GM18907 (cell line): ENCODE data around the gene METAP1.
"Not testable (repeated sequence)": the region's sequence is repeated elsewhere in the genome, so short reads cannot be mapped to it uniquely, and the experiment has no call there.

Experiments
- ATAC-seq: cut with Tn5 transposase; IDR thresholded peaks from one replicate; pipeline ENCODE4 v1.9.1; 2021; ENCODE audit warnings: mild to moderate bottlenecking, moderate library complexity; ENCODE audit not compliant: unreplicated experiment

Gene METAP1

DNA sequence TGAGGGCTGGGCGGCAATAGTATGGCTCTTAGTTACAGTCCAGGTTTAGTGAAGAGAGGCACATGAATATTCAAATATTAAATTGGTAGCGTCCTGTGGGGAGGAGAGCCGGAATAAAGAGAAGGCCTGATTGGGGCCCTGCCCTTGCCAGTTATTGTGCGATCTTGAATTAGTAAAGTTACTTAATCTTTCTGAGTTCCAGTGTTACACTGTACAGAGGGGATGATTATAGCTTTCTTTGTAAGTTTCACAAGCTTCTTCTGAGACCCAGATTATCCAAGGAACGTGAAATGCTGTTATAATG is 1.2 kb downstream of the METAP1 start:
- ATAC-seq, result no peak

DNA sequence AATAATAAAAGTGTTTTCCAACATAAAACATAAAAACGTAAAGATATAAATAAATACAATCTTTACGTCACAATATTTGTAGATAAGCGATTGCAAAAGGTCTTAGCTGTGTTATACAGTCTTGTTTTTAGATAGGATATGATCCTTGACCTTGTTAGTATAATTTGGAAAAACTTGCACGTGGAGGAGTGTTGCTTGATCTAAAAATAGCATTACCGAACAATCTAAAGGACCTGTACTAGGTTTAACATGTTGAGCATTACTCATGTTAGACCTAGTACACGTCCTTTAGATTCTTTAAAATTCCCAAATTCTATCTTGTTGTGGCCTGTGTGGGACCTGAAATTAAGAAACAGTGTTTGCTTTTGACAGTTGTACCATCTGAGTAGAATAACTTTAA is 1.6 kb downstream of the METAP1 start:
- no peak for ATAC-seq

DNA sequence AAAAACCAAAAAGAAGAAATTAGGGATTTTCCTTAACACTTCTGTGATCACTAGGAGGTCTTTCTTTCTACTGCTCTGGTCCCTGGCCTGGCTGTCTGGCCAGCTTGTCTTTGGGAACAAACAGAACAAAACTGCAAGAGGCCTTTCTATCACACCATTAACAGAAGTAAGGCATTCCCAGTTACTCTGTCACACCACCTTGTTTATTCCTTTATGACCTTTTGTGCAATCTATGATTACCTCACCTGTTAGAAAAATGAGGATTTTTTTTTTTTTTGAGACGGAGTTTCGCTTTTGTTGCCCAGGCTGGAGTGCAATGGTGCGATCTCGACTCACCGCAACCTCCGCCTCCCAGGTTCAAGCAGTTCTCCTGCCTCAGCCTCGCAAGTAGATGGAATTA is 3.0 kb downstream of the METAP1 start:
- ATAC-seq, result no peak

DNA sequence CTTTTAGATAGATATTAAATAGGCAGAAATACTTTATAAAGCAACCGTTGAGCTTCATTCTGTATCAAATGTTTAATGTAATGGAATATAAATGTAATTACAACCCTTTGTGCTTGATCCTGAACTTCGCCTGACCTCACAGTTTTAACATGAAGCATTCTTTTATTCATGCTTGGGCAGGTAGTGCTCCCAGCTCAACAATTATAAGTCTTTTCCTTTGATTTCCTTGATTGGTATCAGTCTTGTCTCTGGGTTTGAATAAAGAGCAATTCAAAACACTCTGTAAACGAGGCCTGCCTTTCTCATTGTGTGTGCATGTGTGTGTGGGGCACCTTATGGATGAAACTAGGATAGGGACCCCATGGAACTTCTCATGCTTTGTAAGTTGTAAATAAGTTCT is 6.8 kb downstream of the METAP1 start:
- no peak for ATAC-seq

DNA sequence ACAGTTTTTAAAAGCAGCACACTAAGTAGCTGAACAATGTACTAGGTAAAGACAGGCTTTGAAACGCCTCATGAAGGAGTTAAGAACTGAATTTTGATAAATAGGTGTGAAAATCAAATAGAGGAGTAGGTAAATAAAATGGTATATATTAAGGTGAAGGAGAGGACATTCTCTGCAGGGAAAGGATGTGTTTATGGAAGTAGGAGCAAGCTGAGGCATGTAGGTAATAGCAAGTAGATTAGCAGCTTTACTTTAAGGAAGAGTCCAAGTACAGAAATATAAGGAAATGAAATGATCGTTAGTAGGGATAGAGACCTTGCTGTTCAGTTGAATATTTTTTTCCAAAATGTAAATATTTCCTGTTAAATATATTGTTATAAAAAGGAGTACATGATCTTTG is 12.5 kb downstream of the METAP1 start:
- no peak for ATAC-seq

DNA sequence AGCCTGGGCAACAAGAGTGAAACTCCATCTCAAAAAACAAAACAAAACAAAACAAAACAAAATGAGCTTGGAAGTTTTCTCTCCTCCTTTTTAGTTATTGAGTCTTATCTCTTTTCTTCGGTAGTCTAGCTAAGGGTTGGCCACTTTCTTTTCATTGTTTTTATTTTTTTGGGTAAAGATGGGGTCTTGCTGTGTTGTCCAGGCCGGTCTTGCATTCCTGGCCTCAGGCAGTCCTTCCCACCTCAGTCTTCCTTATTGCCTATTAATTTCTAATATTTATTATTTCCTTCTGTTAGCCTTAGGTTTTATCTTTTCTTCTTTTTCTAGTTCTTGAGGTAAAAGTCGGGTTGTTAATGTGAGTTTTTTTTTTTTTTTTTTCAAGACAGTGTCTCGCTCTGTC is 16.4 kb downstream of the METAP1 start:
- no peak for ATAC-seq

DNA sequence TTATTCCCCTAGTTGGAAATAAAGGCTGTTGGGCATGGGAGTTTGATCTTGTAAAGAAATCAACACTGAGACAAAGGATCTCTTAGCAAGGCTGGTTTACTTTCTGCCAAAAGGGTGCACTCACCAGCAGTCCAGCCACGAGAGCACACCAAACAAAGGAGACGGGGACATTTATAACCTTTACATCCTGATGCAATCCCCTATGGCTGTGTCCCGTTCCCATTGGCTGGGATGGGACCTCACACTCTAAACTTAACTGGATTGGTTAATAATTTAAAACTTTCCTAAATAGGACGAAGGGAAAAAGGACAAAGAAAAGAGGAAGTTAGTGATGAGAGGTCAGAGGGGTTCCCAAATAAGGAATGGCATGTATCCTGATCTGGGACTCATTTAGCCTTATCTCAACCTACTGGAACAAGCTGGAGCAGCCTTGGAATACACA is 17.9 kb downstream of the METAP1 start:
- no peak for ATAC-seq

DNA sequence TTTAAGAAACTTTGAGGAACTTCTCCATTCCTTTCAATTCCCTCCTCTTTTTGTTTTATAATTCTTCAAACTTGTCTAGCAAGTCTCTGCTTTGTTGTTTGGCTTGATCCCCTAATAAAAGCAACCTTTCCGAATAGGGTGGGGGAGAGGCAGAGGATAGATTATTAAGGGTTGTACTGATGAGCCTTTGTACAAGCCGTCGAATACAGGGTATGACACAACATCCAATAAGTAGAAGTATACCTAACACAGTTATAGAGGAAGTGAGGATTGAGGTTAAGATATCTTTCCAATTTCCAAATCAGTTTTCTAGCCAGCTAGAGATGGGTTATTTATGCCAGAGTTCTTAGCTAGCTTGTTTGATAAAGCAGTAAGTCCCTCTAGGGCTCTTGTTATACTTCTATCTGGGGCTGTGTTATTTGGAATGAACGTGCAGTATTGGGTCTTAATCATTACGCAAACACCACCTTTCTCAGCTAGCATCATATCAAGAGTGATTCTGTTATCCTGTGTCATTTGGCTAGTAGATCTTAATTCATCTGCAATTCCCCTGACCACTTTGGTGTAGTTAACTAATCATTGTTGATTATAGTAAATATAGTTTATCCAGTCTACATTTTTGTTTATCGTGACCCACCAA is 18.5 kb downstream of the METAP1 start:
- ATAC-seq, result no peak

DNA sequence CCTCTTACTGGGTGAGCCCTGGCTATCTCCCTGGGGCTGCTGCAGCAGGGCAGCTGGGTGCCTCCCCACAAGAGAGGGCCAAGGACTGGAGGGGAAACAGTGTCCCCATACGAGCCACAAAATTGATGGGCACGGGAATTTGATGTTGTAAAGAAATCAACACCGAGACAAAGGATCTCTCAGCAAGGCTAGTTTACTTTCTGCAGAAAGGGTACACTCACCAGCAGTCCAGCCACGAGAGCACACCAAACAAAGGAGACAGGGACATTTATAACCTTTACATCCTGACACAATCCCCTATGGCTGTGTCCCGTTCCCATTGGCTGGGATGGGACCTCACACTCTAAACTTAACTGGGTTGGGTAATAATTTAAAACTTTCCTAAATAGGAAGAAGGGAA is 25.9 kb downstream of the METAP1 start:
- ATAC-seq, result no peak

DNA sequence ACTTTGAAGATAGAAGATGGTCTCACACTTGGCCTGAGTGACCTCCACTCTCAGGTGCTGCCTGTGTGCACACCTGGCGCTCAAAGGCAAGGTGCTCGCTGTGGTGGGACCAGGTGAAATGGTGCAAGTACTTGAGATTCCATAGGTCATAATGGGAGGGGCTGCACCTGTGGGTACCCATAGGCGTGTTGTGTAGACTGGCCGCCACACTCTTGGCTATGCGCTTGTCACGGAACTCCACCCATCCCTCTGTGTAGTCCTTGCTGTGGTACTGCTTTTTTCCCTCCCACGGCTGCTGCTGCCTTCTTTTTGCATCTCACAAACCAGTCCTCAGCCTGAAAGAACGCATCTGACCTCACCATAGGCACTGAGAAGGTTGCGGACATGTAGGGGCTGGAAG is 27.0 kb downstream of the METAP1 start:
- no peak for ATAC-seq

DNA sequence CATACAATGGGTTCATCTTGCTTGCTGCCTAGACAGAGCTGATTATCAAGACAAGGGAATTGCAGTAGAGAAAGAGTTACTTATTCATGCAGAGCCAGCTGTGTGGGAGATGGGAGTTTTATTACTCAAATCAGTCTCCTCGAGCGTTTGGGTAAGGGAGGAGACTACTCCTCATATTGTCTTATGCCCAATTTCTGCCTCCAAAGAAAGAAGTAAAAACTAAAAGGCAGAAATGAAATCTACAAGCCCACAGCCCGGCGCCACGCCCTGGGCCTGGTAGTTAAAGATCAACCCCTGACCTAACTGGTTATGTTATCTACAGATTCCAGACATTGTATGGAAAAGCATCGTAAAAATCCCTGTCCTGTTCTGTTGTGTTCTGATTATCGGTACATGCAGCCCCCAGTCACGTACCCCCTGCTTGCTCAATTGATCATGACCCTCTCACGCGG is 28.3 kb downstream of the METAP1 start:
- ATAC-seq, result not testable (repeated sequence)

DNA sequence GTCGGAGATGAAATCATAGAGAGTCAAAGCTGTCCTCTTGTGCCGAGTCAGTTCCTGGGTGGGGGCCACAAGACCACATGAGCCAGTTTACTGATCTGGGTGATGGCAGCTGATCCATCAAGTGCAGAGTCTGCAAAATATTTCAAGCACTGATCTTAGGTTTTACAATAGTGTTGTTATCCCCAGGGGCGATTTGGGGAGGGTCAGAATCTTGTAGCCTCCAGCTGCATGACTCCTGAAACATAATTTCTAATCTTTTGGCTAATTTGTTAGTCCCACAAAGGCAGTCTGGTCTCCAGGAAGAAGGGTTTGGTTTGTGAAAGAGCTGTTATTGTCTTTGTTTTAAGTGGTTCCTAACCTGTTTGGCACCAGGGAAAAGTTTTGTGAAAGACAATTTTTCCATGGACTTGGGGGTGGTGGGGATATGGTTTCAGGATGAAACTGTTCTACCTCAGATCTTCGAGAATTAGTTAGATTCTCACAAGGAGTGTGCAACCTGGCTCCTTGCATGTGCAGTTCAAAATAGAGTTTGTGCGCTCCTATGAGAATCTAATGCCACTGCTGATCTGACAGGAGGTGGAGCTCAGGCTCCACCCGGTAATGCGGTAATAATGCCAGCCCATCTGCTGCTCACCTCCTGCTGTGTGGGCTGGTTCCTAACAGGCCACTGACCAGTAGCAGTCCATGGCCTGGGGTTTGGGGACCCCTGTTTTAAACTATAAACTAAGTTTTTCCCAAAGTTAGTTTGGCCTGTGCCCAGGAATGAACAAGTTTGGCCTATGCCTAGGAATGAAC is 29.2 kb downstream of the METAP1 start:
- no peak for ATAC-seq

DNA sequence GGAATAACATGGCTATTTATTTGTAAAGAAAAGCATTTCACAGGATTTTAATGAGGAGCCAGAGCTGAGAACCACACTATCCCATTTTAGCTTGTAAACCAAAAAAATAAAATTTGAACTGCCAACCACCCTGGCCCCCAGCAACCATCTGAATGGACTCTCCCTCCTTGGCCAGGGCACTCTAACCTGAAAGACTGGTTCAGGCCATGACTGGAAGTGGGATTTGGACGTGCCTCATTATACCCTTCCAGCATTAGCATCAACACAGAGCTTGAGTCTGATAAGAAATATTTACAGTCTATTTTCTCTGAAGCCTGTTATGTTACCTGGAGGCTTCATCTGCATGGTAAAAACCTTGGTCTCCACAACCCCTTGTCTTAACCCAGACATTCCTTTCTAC is 30.0 kb downstream of the METAP1 start:
- ATAC-seq, result no peak

DNA sequence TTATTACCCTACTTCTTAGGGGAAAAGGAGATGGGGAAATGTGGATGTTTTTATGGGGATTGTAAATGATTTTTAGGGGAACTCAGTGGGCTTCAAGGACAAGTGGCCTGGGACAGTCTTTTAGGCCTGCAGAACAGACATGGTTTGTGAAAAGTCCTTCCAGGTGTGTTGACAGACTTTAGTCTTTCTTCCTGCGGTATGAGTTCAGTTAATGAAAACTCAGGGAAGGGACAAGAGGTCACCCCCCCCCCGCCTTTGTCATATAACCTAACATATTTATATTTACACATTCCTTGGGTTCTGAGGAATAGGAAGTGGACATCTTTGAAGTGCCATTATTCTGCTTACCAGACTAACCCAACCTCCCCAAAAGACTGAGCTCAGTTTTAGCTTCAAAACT is 31.8 kb downstream of the METAP1 start:
- no peak for ATAC-seq

DNA sequence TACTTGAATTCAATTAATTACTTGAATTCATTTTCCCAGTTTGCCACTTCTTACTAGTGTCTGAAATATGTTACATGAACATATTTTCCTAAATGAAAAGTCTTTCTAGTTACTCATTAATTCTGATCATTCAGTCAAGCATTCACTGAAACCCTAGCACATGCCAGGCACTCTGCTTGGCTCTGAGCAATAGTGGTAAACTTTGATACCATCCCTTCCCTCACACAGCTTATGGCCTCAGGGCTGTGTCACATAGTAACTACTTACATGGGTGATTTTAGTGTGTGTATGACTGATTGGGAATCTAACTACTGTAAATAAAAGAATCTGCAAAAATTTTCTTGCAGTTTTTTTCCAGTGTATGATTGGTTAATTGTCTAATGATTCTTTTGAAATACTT is 32.7 kb downstream of the METAP1 start:
- ATAC-seq, result peak; percentile 64

DNA sequence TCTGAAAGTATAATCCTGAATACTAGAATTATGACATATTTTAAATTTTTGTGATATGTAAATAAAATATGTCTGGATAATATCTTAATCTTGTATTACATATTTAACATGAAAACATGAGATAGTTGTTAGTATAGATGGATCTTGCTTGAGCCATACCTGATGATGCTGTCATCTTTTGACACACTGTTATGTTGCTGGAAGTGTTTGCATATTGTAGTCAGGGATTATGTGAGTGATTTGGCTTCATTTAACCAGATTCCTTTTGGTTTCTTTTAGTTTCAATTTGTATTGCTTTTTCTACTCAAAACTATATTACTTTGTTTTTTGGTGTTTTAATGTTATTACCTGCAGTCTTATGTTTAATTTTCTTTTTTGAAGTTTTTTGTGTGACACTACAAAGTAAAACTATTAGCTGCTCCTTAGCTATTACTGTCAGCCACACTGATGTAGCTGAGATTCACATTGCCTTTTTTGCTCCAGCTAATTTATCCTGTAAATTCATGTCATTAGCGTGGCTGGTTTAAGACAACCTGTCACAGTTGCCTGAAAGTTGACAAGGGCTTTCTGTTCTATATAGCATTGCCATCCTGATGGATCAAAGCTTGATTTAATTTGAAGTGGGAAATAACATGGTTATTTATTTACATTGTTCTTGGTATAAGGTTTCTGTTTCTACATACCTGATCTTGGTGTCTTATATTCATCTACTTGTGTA is 33.7 kb downstream of the METAP1 start:
- ATAC-seq, result peak; percentile 49

DNA sequence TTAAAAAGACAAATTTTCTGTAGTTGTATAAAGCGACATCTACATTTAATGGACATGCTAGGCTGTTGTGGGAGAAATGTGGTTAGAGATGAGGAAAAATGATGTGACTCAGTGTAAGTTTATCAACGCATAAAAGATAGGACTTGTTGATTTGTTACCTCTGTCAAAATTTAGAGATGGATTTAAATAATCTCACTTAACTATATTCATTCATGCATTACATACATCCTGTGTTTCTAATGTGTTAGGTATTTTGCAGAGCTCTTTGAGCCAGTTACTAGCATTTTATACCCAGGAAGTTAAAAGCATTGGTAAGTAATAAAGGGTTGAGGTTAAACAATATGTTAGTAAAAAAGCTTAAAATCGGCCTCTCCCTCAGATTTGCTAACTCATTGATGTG is 34.3 kb downstream of the METAP1 start:
- no peak for ATAC-seq

DNA sequence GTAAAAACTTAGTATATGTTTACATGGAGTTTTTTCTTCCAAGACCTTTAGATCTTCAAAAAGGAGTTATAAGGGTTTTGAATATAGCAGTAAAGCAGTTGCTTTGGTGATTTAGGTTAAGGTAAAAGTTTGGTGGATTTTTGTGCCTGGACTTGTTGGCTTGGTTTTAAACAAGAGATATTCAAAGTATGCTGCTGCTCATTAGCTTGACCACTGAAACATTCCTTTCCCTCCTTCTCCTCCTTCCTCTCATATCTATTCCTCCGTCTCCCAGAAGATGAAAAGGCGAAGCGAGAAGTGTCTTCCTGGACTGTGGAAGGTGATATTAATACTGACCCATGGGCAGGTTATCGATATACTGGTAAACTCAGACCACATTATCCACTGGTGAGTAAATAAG is 38.4 kb downstream of the METAP1 start:
- no peak for ATAC-seq

DNA sequence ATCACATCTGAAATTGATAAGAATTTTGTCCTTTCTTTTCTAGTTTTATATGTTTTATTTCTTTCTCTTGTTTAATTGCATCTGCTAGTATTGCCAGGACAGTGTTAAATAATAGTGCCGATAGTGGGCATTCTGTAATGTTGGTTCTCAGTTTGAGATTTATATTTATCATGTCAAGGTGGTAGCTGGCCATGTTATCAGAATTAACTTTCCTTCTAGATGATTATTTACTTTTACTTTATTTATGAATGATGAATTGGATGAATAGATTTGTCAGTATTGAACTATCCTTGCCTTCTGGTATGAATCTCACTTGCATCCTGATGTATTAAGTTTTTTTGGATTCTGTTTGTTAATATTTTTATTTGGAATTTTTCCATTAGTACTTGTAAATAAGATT is 42.7 kb downstream of the METAP1 start:
- no peak for ATAC-seq

DNA sequence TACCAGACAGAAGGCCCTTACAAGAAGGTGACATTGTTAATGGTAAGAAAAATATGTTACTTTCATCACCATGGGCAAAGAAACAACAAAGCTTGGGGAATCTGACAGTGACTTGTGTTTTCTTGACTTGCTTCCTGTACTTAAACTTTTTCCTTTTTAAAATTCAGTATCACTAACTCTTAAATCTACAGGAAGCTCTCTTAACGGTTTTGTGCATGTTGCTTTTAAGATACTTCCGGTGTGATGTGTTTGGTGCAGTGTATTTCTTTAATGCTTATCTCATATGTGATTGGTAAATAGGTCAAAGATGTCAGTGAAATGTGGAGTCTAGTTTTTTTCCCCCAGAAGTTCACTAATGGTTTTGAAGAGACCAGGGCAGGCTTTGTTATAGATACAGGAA is 47.8 kb downstream of the METAP1 start:
- no peak for ATAC-seq

DNA sequence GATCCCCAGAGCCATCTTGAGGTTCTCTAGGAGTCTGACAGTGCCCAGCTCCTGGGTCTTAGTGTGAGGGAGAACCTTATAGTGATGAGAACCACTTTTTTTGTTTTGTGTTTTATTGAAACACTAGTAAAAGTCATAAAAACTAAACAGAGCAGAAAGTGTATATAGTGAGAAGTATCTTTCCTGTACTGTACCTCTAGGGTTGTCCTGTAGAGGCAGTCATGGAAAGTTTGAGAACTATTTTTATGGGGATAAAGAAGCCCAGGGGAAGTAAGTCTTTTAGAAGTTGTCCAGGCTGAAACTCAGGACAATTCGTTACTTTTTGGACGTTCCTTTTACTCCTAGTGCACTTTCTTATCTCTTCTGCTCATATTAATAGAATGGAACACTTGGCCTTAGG is 52.2 kb downstream of the METAP1 start:
- no peak for ATAC-seq

DNA sequence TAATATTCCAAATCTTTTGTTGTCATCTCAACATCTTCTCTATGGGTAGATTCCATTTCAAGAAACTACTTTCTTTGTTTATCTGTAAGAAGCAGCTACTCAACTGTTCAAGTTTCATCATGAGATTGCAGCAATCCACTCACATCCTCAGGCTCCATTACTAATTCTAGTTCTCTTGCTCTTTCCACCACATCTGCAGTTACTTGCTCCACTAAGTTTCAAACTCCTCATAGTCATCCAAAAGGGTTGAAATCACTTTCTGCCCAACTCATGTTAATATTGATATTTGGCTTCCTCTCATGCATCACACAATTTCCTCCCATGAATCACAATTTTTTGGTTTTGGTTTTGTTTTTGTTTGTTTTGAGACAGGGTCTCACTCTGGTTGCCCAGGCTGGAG is 57.4 kb downstream of the METAP1 start:
- ATAC-seq, result no peak
